H1 (cell line): ENCODE results near the gene KDM1A. TPM values are rescaled to one million over a fixed set of nuclear protein-coding genes. Genes with fewer than 3 reads are reported as not detected.

ENCODE experiments used
- CTCF ChIA-PET: fragments of 300-600 bp; sonication (Branson Sonifier 250); formaldehyde crosslinking; loops from one replicate; lab custom pipeline; 2021; ENCODE audit not compliant: partially characterized antibody; lab: Charles Lee
- POLR2A ChIA-PET: fragments of 300-600 bp; sonication (Branson Sonifier 250); formaldehyde crosslinking; loops from one replicate; lab custom pipeline; 2021; ENCODE audit warnings: inconsistent platforms; ENCODE audit not compliant: partially characterized antibody; lab: Charles Lee
- DNase-seq, 2 experiments: peaks; one replicate each; pipeline versions ENCODE4 v3.0.0 to v3.0.0-alpha.2; 2010 to 2022; ENCODE audit warnings: low spot score in 2 of 2, low read depth in 1 of 2, mixed read lengths in 1 of 2
- FAIRE-seq: peaks from 2 replicates; lab custom pipeline; 2011; peaks lifted over from hg19 to GRCh38; lab: Jason Lieb, UNC
- H2AFZ ChIP-seq: 2 replicates; pipeline ENCODE4 v1.8.1; 2012; ENCODE audit warnings: low read length, inconsistent platforms
- H2AK5ac ChIP-seq: 2 replicates; pipeline ENCODE4 v1.6.1; 2013; ENCODE audit warnings: low read depth, low read length
- H2BK120ac ChIP-seq: replicated peaks from 2 replicates; pipeline ENCODE3; 2013; ENCODE audit warnings: low read depth, low read length, inconsistent platforms
- H2BK12ac ChIP-seq: 2 replicates; pipeline ENCODE4 v1.6.1; 2013; ENCODE audit warnings: low read depth, low read length
- H2BK15ac ChIP-seq: 2 replicates; pipeline ENCODE4 v1.6.1; 2013; ENCODE audit warnings: low read length
- H2BK20ac ChIP-seq: 2 replicates; pipeline ENCODE4 v1.6.1; 2013; ENCODE audit warnings: low read length
- H2BK5ac ChIP-seq: 2 replicates; pipeline ENCODE4 v1.6.1; 2013; ENCODE audit warnings: low read depth, low read length
- H3K14ac ChIP-seq: 2 replicates; pipeline ENCODE4 v1.6.1; 2013; ENCODE audit warnings: inconsistent platforms; ENCODE audit not compliant: insufficient read length
- H3K18ac ChIP-seq: 2 replicates; pipeline ENCODE4 v1.6.1; 2013; ENCODE audit warnings: low read length; ENCODE audit errors: extremely low read depth
- H3K23ac ChIP-seq: 2 replicates; pipeline ENCODE4 v1.6.1; 2013; ENCODE audit warnings: inconsistent platforms; ENCODE audit not compliant: insufficient read length
- H3K23me2 ChIP-seq: 2 replicates; pipeline ENCODE4 v1.6.1; 2013; ENCODE audit warnings: low read depth, low read length
- H3K27ac ChIP-seq: 2 replicates; pipeline ENCODE4 v1.6.1; 2011; ENCODE audit warnings: low read depth, low read length, inconsistent platforms
- H3K27me3 ChIP-seq, 4 experiments: replicated peaks in 1 of 4; 1 replicate in 1 of 4; 2 replicates in 3 of 4; pipeline versions ENCODE4 v1.6.1 to v1.8.1; 2011 to 2013; ENCODE audit warnings: low read length in 3 of 4, mild to moderate bottlenecking in 3 of 4, inconsistent platforms in 2 of 4, mixed read lengths in 2 of 4, moderate library complexity in 1 of 4; ENCODE audit not compliant: control insufficient read depth in 3 of 4, insufficient read depth in 3 of 4; ENCODE audit errors: extremely low read depth in 1 of 4
- H3K36me3 ChIP-seq, 4 experiments: 2 replicates each; pipeline versions ENCODE4 v1.6.1 to v1.8.1; 2011 to 2013; ENCODE audit warnings: mild to moderate bottlenecking in 4 of 4, low read length in 3 of 4, moderate library complexity in 2 of 4, control low read depth in 1 of 4, inconsistent platforms in 1 of 4; ENCODE audit not compliant: insufficient read depth in 4 of 4, control insufficient read depth in 2 of 4
- H3K4ac ChIP-seq: replicated peaks from 2 replicates; pipeline ENCODE3; 2013; ENCODE audit warnings: low read length, low read depth, mixed read lengths, inconsistent platforms; ENCODE audit not compliant: insufficient read length
- H3K4me1 ChIP-seq, 4 experiments: replicated peaks in 1 of 4; 1 replicate in 1 of 4; 2 replicates in 3 of 4; pipeline versions ENCODE4 v1.6.1 to v1.8.1; 2011 to 2013; ENCODE audit warnings: low read length in 3 of 4, inconsistent platforms in 2 of 4, mixed read lengths in 1 of 4; ENCODE audit not compliant: insufficient read depth in 4 of 4, control insufficient read depth in 3 of 4
- H3K4me2 ChIP-seq, 2 experiments: 2 replicates each; pipeline versions ENCODE4 v1.6.1 to v1.8.1; 2011 to 2013; ENCODE audit warnings: low read depth in 2 of 2, low read length in 2 of 2, control low read depth in 1 of 2, inconsistent platforms in 1 of 2, mild to moderate bottlenecking in 1 of 2; ENCODE audit not compliant: insufficient read depth in 1 of 2
- H3K4me3 ChIP-seq, 4 experiments: fragments of 200-600, 300-600 bp in 1 of 4; sonication (generic), shearing (Covaris generic), sonication (Bioruptor Twin) in 1 of 4; 2 replicates each; pipeline versions ENCODE4 v1.5.1 to v1.8.1; 2011 to 2016; ENCODE audit warnings: low read length in 4 of 4, low read depth in 3 of 4, control low read depth in 2 of 4, inconsistent platforms in 2 of 4, mild to moderate bottlenecking in 2 of 4, mixed read lengths in 1 of 4, moderate library complexity in 1 of 4; ENCODE audit not compliant: insufficient read depth in 2 of 4; ENCODE audit errors: extremely low read depth in 1 of 4
- H3K56ac ChIP-seq: replicated peaks from 2 replicates; pipeline ENCODE3; 2013; ENCODE audit warnings: low read depth, mild to moderate bottlenecking, mixed read lengths, low read length, inconsistent platforms; ENCODE audit not compliant: insufficient read length
- H3K79me1 ChIP-seq: 2 replicates; pipeline ENCODE4 v1.6.1; 2013; ENCODE audit warnings: low read depth, low read length, control low read depth
- H3K79me2 ChIP-seq, 2 experiments: 2 replicates each; pipeline versions ENCODE4 v1.6.1 to v1.8.1; 2012 to 2013; ENCODE audit warnings: low read length in 2 of 2, mild to moderate bottlenecking in 2 of 2, inconsistent platforms in 1 of 2; ENCODE audit not compliant: insufficient read depth in 2 of 2, control insufficient read depth in 1 of 2
- H3K9ac ChIP-seq, 4 experiments: replicated peaks in 1 of 4; 1 replicate in 1 of 4; 2 replicates in 3 of 4; pipeline versions ENCODE4 v1.6.1 to v1.8.1; 2011 to 2013; ENCODE audit warnings: low read depth in 3 of 4, low read length in 3 of 4, control low read depth in 2 of 4, mild to moderate bottlenecking in 2 of 4, moderate library complexity in 2 of 4, inconsistent platforms in 1 of 4; ENCODE audit errors: extremely low read depth in 1 of 4
- H3K9me3 ChIP-seq, 2 experiments: 2 replicates each; pipeline versions ENCODE4 v1.6.1 to v1.8.1; 2012 to 2013; ENCODE audit warnings: mild to moderate bottlenecking in 2 of 2, moderate library complexity in 2 of 2, control low read depth in 1 of 2, inconsistent platforms in 1 of 2, low read depth in 1 of 2, low read length in 1 of 2, mixed read lengths in 1 of 2; ENCODE audit not compliant: insufficient read depth in 2 of 2
- H4K20me1 ChIP-seq, 2 experiments: replicated peaks in 1 of 2; 2 replicates each; pipeline versions ENCODE3 to v1.8.1; 2011 to 2013; ENCODE audit warnings: inconsistent platforms in 2 of 2, low read length in 2 of 2, mild to moderate bottlenecking in 1 of 2; ENCODE audit not compliant: insufficient read depth in 2 of 2, control insufficient read depth in 1 of 2
- H4K5ac ChIP-seq: 2 replicates; pipeline ENCODE4 v1.6.1; 2013; ENCODE audit warnings: low read length, low read depth, mixed read lengths, inconsistent platforms; ENCODE audit not compliant: insufficient read length
- H4K8ac ChIP-seq: 2 replicates; pipeline ENCODE4 v1.8.0; 2013; ENCODE audit warnings: mild to moderate bottlenecking, moderate library complexity, low read length, inconsistent platforms; ENCODE audit not compliant: insufficient read depth; ENCODE audit errors: extremely low read depth
- H4K91ac ChIP-seq: replicated peaks from 2 replicates; pipeline ENCODE3; 2013; ENCODE audit warnings: low read length, mixed read lengths, inconsistent platforms; ENCODE audit not compliant: insufficient read length
- KDM5A ChIP-seq: fragments of 200-600 bp; IDR thresholded peaks from 2 replicates; pipeline ENCODE4 v1.7.1; 2012; ENCODE audit warnings: mild to moderate bottlenecking, low read length, inconsistent platforms, mixed read lengths
- NANOG ChIP-seq: IDR thresholded peaks from 2 replicates; pipeline ENCODE4 v1.6.1; 2011; ENCODE audit warnings: low read length, low read depth, mild to moderate bottlenecking, inconsistent platforms; ENCODE audit not compliant: insufficient read depth, poor library complexity, severe bottlenecking
- TEAD4 ChIP-seq: IDR thresholded peaks from 2 replicates; pipeline ENCODE4 v1.6.1; 2012; ENCODE audit warnings: low read depth, low read length, inconsistent platforms, mixed read lengths
- WGBS, 2 experiments: shearing (Covaris generic) in 1 of 2; methylation state at CpG; one replicate each; pipeline versions ENCODE4 v1.1.6 to v1.1.7; 2013 to 2015; ENCODE audit warnings: low lambda C conversion rate in 2 of 2, mixed read lengths in 2 of 2, inconsistent platforms in 1 of 2, low coverage in 1 of 2, missing lambda C conversion rate in 1 of 2; ENCODE audit not compliant: insufficient replicate concordance in 2 of 2, insufficient coverage in 1 of 2, insufficient read length in 1 of 2; ENCODE audit errors: extremely low coverage in 1 of 2, missing lambda C conversion rate in 1 of 2; 5-methylcytosine and 5-hydroxymethylcytosine counted together
- polyA plus RNA-seq, 7 experiments: library from polyadenylated mRNA; depleted of rRNA in 3 of 7; stranded (reverse) in 5 of 7; unstranded in 2 of 7; fragments of >200 nt in 5 of 7; fragments of 200-250 nt in 2 of 7; gene quantifications; 1 replicate in 5 of 7; 2 replicates in 1 of 7; 4 replicates in 1 of 7; pipeline versions ENCODE4 v1.2.1 to v1.2.3, GENCODE V29; 2011 to 2013; ENCODE audit warnings: missing spikeins in 2 of 7, mixed read lengths in 2 of 7
- total RNA-seq: library from RNA; stranded (reverse); fragmentation: NEBNext Ultra II Directional; extraction: Animal tissue kit (Norgen Biotek cat#: 25700); gene quantifications from 2 replicates; pipeline ENCODE4 v1.2.1, GENCODE V29; 2021

Gene KDM1A
- total and polyA plus RNA-seq, 2 of the 8 experiments (the other 6 are each of a cell fraction or from before 2014, with no cell fraction given) = 216 to 275 TPM

GRCh38 chr1:22971611-22972405 is 47.5 kb upstream of the KDM1A start:
- Histone ChIP-seq H2BK120ac (no peak overlapping the region), H4K5ac (no peak overlapping the region), H3K79me2 (no peaks in the 10 kb centered on the region), H2BK5ac (no peak overlapping the region), H4K91ac (no peak overlapping the region), H3K14ac (no peak overlapping the region), H3K4me3 (no peak overlapping the region), H2BK20ac (no peak overlapping the region), H4K8ac (no peak overlapping the region), H3K18ac (no peak overlapping the region), H3K56ac (no peak overlapping the region), H3K4me2 (no peak overlapping the region), H3K4ac (no peak overlapping the region), H3K9ac (no peak overlapping the region), H3K36me3 (no peaks in the 10 kb centered on the region), H2AK5ac (no peak overlapping the region), H2AFZ (no peak overlapping the region), H3K9me3 (no peaks in the 10 kb centered on the region), H4K20me1 (no peaks in the 10 kb centered on the region), H3K23ac (no peak overlapping the region), H3K79me1 (no peaks in the 10 kb centered on the region), H2BK12ac (no peak overlapping the region), H3K27ac (no peak overlapping the region), H3K4me1 (peaks cover 0 to 2% (median 0%) of the 10 kb centered on the region in 4 experiments; a peak in 1 of 7 replicates), H2BK15ac (no peak overlapping the region), H3K23me2 (no peaks in the 10 kb centered on the region), H3K27me3 (no peaks in the 10 kb centered on the region; a peak in 1 of 7 replicates)
- WGBS, 2 experiments = 81% methylated on average over 5 of the region's 5 CpGs; no CpG with 5 or more reads in 1 of the 2 experiments
- TF ChIP-seq TEAD4 (no peak), NANOG (no peak), KDM5A (no peak)
- no peak for FAIRE-seq
- POLR2A ChIA-PET = interaction anchor here (0.9 to 1.7 kb wide), 3 partner anchors 12 to 197 kb away, joined by 3 to 6 read pairs (median 3); partner anchors contain the start of gene LUZP1
- CTCF ChIA-PET = interaction anchor here (0.6 to 2.4 kb wide), 10 partner anchors 22 to 221 kb away, joined by 3 to 6 read pairs (median 4); no protein-coding TSS in a partner anchor
- DNase-seq = no peak
